A172 (cell line): ENCODE results near the gene PPIC. TPM values are rescaled to one million over a fixed set of nuclear protein-coding genes. Genes with fewer than 3 reads are reported as not detected.

Source experiments
- DNase-seq: peaks from one replicate; pipeline ENCODE4 v3.0.0-alpha.2; 2015; ENCODE audit warnings: low spot score
- total RNA-seq: library from RNA; depleted of rRNA; stranded (reverse); fragments of >200 nt; shearing (Covaris generic); gene quantifications from 2 replicates; pipeline ENCODE4 v1.2.3, GENCODE V29; 2014; rRNA removed

Gene PPIC
- total RNA-seq = 61.5 TPM in 2 replicates

- DNase-seq = peak; percentile 75
Measured at GRCh38 chr5:123036391-123037103, at the start of gene PPIC. Gene PPIC, minus strand, starts transcription at chr5:123036725. Its CDS starts 100 bp downstream, at chr5:123036625.

- no peak for DNase-seq
Measured at GRCh38 chr5:123085638-123086286, 49.2 kb upstream of the PPIC start.

- no peak for DNase-seq
Measured at GRCh38 chr5:123084730-123085605, 48.4 kb upstream of the PPIC start.

- no peak for DNase-seq
Measured at GRCh38 chr5:123083298-123083697, 46.8 kb upstream of the PPIC start.

- no peak for DNase-seq
Measured at GRCh38 chr5:123080215-123080614, 43.7 kb upstream of the PPIC start.

DNA sequence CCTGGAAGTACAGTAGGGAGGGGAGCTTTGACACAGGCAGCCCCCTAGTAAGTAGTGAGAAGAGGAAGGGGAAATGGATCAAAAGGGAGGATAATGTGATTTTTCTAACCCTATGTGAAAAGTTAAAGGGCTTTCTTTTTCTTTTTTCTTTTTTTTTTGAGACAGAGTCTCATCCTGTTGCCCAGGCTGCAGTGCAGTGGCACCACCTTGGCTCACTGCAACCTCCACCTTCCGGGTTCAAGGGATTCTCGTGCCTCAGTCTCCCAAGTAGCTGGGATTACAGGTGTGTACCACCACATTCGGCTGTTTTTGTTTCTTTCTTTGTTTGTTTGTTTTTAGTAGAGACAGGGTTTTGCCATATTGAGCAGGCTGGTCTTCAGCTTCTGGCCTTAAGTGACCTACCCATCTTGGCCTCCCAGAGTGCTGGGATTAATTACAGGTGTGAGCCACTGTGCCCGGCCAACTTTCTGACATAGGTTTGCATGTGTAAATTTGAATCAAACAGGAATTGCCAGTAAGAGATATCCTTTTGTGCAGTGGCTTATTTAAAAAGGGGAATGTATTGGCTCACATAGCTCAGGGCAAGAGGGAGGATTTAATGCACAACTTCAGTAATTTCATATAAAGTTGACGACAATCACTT is 39.1 kb upstream of the PPIC start:
- DNase-seq = no peak

DNA sequence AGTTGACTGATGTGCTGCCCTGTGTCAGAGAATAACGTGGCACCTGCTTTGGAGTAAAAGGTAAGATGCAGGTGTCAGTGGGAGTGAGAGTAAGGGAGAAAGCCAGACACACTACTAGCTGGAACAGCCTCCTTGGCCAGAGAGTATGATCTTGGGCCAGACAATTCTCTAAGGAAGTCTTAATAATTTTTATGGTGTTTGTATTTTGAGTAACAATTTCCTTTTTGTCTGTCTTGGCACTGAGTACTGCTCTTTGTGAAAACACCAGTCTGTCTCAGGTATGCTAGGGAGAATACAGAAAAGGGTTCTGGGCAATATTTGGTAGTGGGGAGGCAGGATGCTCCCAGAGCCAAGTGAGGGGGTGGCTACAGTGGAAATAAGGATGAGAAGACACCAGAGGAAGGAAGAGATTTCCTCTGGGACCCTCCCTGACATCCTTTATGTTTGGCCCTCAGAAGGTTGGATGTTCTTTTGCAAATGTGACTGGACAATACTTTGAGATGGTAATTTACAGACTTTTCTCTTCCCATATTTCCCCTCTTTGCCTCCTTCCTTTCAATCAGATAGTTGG is 31.9 kb upstream of the PPIC start:
- DNase-seq = no peak

- no peak for DNase-seq
Measured at GRCh38 chr5:123066016-123066415, 29.5 kb upstream of the PPIC start.

DNA sequence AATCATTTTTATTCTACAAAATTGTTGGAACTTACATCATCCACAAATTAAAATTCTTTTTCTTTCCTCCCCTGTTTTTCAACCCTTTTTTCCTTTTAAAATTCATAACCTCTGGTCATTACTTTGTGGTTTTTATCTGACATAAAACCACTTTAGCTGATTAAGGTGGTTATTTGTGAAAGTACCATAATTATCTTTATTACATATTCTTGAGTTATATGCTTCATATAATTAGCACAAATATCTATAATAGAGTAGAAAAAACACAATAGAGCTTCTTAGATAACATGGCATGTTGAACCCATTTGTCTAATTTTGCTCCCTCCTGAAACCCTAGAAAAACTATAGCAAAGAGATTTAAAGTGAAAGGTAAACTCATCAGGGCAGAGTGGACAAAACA is 22.9 kb upstream of the PPIC start:
- no peak for DNase-seq

GRCh38 chr5:123051206-123051605 is 14.7 kb upstream of the PPIC start:
- no peak for DNase-seq

DNA sequence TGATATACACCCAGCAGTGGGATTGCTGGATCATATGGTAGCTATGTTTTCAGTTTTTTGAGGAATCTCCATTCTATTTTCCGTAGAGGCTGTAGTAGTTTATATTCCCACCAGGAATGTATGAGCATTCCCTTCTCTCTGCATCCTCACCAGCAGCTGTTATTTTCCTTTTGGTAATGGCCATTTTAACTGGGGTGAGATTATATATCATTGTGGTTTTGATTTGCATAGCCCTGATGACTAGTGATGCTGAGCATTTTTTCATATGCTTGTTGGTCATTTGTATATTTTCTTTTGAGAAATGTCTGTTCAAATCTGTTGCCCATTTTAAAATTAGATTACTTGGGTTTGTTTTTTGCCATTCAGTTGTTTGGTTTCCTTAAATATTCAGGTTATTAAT is 11.2 kb upstream of the PPIC start:
- DNase-seq = no peak

DNA sequence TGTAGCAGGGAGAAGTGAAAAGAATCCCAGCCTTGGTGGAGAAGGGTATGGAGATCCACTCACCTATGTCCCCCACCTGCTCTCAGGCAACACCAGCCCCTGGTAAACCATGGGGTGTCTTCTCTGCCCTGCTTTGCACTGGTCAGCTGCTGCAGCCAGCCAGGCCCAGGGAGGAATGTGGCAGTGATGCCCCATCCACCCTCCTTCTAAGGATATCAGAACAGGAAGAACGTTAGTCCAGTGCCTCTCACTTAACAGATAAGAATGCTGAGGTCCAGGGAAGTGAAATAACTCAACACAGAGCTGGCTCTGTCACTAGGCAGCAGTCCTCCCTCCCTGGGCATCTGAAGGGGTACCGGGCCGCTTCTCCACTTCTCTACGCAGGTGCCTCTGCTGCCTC is 9.7 kb upstream of the PPIC start:
- no peak for DNase-seq

DNA sequence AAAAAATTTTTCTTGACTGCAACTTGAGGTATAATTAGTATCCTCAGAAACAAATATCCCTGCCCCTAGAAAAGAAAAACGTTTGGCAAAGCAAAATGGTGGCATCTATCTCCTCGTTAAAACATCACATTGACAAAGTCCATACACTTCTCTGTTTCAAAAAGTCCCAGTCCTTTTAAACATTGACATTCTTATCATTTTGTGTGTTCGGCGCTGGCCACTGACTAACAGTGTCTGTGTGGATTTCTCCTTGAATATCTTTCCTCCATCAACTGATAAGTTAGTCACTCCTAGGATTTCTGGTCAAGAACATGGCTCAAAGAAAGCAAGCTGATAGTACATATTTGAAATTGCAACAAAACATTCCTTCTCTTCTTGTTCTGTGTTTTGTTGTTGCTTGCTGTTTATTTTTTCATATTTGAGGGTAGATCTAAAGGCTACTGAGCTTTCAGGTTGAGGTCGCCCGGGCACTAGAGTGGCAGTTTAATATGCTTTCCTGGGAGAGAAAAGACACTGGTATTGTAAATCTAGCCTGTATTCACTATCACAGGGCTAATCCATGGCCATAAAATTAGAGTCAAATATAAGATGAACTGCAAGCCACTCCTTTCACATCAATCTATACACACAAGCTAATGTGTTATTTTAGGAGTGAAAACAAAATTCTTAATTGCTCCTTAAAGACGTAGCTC is 8.5 kb upstream of the PPIC start:
- no peak for DNase-seq

DNA sequence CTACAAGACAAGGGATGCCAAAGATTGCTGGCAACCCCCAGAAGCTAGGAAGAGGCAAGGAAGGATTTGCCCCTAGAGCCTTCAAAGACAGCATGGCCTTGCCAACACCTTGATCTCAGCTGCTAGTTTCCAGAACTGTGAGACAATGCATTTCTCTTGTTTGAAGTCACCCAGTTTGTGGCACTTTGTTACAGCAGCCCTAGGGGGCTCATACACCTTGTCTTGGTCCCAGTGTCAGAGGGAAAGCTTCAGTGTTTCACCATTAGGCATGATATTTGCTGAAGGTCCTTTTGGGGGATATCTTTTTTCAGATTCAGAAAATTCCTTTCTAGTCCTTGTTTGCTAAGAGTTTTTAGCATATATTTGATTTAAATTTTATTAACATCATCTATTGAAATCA is 3.1 kb upstream of the PPIC start:
- no peak for DNase-seq

DNA sequence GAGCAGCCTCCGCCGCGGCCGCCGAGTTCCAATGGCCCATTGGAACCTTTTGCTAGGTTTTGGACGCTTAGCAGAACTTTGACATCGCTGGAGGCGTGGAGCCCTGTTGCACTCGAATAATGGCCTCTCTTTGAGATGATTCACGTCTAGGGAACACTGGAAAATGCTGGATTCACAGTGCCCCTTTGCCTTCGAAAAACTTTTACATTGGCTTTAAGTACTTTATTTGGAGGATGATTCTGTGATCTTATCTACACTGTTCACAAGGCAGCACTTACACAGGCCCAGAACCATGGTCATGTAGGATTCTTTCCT is 536 bp upstream of the PPIC start:
- DNase-seq = no peak

DNA sequence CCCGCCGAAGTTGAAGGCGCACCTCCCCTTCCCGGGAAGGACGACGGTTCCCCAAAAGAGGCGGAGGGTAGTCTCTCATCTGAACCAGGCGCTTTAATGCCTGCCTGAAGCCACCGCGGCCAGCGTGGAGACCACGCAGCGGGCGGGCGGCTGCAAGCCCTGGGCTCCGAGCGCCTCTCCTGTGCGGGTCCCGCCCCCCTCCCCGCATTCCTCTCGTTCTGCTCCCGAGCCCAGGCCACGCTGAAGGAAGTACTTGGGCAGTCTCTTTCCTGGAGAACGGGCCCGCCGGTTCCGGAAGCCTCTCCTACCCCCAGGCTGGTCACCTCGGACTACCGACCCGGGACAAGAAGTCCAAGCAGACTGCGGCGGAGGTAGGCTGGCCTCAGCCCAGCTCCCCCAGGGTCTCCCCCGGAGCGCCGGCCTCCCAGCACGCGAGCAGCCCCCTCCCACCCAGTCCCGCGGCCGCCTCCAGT is 571 bp downstream of the PPIC start:
- DNase-seq = peak; percentile 41

- DNase-seq = peak; percentile 27
Measured at GRCh38 chr5:123035360-123035917, 1.1 kb downstream of the PPIC start.

DNA sequence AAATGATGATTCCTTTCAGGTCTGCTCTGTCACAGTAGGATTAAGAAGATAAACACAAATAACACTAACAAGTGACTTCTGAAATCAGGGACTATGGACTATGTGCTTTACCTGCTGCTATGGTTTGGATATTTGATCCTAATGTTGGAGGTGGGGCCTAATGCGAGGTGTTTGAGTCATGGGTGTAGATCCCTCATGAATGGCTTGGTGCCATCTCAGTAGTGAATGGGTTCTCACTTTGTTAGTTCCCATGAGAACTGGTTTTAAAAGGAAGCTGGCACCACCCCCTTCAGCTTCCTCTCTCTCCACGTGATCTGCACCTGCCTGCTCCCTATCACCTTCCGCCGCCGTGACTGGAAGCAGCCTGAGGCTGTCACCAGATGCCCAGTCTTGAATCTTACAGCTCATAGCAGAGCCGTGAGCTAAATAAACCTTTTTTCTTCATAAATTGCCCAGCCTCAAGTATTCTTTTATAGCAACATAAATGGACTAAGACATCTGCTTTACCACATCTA is 3.3 kb downstream of the PPIC start:
- no peak for DNase-seq

DNA sequence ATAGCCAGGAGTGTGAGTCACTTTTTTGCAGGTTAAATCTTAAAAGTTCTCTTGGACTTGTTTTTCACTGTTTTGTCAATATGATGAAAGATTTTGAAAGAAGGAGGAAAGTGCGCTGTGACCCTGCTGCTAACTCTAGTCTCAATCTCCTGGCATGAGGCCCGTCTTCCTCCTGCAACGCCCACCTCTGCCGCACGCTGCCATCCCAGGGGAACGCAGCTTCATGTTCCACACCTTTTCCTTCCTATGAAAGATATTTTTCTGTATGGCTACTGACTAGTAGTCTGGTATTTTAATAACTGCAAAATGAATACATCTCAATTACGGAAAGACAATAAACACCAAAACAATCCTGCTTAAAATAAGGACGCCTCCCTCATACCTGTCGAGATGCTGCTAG is 8.3 kb downstream of the PPIC start:
- DNase-seq = no peak

- no peak for DNase-seq
Measured at GRCh38 chr5:123014689-123015088, 21.8 kb downstream of the PPIC start.

DNA sequence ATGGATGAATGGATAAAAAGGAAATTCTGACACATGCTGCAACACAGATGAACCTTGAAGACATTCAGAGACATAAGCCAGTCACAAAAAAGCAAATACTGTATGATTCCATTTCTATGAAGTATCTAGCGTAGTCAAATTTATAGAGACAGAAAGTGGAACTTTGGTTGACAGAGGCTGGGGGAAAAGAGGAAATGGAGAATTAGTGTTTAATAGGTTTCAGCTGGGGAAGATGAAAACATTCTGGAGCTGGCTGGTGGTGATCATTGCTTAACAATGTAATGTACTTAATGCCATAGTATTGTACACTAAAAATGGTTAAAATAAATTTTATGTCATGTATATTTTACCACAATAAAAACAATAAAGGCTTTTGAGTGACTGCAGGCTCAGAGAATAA is 24.2 kb downstream of the PPIC start:
- DNase-seq = no peak
